ENCODE measurements around the gene CAMK1D.

CAMK1D gene

GRCh38 chr10:12375076-12375504, 25.7 kb downstream of the CAMK1D start:
- no peak for DNase-seq (ENCODE audit: low read depth, low spot score)

DNA sequence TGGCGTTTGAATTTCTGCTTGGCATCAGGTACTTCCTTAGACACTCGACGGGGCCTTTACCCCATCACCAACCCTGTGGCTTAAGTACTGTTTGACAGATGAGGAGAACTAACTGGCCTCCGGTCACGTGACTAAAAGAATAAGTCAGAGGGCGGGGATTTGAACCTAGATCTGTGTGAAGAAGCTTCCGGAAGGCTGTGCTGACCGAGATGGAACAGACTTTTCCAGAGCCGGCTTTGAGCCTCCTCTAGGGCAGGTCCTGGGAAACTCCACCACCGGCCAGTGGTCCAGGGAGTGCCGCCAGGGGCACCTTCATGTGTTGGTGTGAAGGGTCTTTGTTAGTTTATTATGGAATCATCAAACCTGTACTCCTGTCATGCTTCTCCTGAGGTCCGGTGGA, 26.9 kb downstream of the CAMK1D start:
- no peak for DNase-seq (ENCODE audit: low read depth, low spot score)

GRCh38 chr10:12377658-12378290, 28.4 kb downstream of the CAMK1D start:
- DNase-seq (ENCODE audit: low read depth, low spot score), result no peak

DNA sequence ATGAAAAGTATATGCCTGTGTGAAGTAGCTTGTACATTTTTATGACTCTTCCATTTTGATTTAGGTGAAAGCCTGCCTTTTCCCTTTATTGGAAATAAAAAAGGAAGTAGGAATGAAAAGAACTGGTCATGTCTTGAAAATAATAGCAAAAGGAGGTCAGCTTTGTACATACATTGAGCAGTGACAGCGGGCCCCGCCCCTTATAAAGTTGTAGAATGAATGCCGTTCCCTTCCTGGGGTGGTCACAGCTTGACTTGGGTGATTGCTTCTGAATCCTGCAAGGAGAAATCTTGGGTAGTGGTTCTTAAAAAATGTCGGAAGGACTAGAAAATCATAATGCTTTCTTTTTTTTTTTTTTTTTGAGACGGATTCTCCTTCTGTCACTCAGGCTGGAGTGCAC, 31.7 kb downstream of the CAMK1D start:
- DNase-seq (ENCODE audit: low read depth, low spot score), result no peak

DNA sequence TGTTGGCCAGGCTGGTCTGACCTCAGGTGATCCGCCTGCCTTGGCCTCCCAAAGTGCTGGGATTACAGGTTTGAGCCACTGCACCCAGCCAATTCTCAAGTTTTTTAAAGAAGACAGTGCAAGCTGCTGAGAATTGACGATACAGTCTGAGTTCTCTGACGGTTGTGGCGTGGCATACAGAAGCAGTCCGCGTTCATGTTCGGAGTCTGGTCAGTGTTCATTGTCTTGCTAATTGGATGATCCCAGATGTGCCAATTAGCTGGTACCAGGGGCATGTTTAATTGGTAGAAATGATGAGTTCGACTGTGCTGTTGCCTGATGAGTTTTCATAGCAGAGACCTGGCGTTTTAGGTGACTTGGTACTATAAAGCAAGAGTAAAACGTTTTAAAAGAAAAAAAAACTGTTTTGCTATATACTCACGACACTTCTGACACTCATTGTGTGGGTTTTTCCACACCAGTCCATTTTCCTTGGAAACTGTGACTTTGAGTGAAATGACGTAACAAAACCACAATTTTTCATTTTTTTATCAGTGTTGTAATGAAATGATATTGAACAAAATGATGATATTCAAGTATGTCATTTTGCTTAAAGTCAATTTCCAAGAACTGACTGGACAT, 32.3 kb downstream of the CAMK1D start:
- DNase-seq (ENCODE audit: low read depth, low spot score), result no peak

DNA sequence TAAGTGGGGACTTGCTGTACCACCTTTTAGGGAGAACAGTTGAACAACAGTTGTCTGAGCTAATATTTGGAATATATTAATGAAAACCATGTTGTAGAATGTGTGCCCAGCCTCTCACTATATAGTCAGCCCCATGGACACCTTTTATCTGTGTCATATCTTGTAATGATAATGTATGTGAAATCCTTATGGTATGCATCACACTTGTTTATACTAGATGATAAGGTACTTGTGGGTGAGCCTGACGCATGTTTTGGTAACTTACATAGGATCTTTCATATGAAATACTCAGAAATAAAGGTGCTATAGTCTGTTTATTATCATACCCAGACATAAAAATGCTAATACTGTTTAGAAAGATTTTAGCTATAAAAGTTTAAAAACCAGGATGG, 32.8 kb downstream of the CAMK1D start:
- DNase-seq (ENCODE audit: low read depth, low spot score), result no peak

- no peak for DNase-seq (ENCODE audit: low read depth, low spot score)
These were observed 33.7 kb downstream of the CAMK1D start for GRCh38 chr10:12382956-12383531.

DNA sequence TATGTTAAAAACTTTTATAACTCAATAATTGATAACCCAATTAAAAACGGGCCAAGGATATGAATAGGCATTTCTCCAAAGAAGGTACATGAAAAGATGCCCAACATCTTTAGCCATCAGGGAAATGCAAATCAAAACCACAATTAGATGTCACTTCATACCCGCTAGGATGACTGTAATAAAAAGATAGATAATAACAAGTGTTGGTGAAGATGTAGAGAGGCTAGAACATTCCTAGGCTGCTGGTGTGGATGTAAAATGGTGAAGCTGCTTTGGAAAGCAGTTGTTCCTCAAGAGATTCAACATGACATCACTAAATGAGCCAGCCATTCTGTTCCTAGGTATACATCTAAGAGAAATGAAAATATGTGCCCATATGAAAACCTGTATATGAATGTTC, 35.6 kb downstream of the CAMK1D start:
- DNase-seq (ENCODE audit: low read depth, low spot score), result no peak

DNA sequence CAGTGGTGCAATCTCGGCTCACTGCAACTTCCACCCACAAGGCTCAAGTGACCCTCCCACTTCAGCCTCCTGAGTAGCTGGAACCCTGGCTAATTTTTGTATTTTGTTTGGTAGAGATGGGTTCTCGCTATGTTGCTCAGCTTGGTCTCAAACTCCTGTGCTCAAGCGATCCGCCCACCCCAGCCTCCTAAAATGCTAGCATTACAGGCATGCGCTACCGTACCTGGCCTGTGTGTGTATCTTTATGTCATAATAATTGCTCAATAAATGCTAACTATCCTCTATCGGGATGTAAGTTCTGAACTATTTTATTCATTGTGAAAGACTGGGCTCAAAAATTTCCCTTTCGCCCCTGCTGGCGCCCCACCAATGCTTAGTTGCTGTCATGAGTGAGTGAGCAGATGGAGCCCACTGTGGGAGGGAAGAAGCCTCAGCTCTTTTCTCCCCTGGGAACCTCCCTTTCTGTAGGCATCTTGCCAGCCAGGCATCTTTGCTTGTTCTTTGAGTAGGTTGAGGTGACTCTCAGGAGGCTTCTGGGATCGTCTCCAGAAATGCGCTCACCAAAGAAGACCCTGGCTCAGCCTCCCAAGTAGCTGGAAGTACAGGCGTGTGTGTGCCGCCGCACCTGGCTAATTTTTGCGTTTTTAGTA, 38.3 kb downstream of the CAMK1D start:
- no peak for DNase-seq (ENCODE audit: low read depth, low spot score)

DNA sequence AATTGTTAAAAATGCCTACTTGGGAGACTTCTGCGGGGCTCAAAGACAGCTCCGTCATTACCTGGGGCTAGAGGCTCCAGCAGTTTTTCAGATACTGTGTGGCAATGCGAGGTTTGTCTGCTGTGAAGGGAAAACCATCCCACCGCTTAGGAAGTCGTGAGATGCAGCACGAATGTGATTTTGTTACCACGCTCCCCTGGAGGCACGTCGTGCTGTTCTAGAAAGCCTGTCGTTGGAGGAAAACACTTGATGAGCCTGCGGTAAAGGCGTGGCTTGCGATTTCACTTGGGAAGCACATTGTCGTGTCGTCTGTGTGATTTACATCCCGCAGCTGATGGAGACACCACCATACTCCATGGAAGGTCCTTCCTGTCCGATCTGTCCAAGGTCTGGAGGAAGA, 39.3 kb downstream of the CAMK1D start:
- DNase-seq (ENCODE audit: low read depth, low spot score), result no peak

- DNase-seq (ENCODE audit: low read depth, low spot score), result no peak
These were observed 39.9 kb downstream of the CAMK1D start for GRCh38 chr10:12389154-12389734.

DNA sequence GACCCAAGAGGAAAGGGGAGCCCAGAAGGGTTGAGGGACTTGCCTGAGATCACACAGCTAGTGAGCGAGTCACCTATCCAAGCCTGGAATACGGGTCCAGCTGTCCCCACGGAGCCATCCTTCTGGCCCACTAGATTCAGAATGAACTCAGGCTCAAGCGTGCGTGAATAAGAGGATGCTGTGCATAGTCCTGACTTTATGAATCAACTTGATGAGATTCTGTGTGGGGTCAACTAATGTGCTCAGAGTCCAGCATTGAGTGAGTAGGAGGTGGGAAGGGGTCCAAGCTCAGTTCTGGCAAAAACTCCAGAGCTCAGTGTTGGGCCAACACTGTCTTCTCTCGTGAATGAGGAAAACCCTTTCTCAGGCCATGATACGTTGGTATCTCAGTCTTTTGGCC, 41.4 kb downstream of the CAMK1D start:
- no peak for DNase-seq (ENCODE audit: low read depth, low spot score)

- no peak for DNase-seq (ENCODE audit: low read depth, low spot score)
These were observed 41.9 kb downstream of the CAMK1D start for GRCh38 chr10:12391206-12391605.

DNA sequence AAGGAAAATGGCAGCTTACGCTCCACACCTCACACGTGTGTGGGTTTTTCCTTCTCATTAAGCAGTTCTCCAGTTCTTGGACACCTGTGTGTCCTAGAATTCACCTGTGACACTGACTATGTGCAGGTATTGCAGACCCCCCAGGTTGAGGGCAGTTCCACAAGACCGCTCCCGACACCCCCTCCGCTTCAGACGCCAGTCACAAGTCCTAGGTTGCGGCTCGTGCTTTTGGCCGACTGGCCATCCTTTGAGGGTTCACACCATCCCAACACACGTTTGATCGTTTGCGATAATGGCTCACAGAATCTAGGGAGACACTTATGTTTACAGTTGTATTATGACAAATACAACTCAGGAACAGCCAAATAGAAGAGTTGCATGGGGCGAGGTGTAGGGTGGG, 44.5 kb downstream of the CAMK1D start:
- no peak for DNase-seq (ENCODE audit: low read depth, low spot score)

DNA sequence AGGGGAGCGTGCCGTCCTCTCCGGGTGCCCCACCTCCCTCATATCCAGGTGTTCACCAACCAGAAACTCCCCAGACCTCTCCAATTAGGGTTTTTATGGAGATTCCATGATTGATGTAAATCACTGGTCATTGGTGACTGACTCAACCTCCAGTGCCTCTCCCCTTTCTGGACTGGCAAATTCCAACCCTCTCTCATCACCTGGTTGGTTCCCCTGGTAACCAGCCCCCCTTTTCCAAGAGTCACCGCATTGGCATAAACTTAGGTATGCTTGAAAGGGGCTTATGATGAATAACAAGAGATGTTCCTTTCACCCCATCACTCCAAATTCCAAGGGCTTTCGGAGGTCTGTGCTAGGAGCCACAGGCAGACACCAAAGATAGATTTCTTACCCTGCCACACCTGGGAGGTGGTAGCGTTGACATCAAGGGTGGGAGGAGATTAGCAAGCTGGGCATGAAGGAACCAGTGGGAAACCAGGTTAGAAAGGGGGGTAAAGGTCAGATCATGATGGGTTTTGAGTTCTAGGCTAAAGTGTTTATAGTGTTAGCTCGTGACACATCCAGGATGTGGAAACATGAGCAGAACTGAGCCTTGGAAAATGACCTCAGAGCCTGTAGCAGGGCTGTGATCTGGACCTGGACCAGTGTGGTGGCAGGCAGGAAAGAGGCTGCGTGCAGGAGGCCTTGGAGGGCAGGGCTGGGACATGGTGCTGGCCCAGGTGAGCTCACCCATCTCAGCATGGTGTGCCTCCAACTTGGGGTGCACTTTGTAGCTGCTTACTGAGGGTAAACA, 45.1 kb downstream of the CAMK1D start:
- DNase-seq (ENCODE audit: low read depth, low spot score), result no peak

DNA sequence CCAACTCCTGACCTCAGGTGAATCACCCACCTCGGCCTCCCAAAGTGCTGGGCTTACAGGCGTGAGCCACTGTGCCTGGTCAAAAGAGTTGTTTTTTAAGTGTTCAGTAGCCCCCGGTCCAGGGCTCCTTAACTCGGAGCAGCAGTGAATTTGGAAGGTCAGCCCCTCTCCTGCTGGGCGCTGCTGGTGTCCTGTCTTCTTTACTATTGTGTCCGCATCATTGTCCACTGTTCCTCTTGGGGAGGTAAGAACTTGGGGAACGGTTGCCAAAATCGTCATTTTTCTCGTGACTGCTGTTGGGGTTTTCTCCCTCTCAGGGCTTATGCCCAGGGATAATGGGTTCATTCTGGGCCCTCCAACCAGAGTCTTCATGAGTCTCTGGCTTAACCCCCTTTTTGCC, 46.7 kb downstream of the CAMK1D start:
- DNase-seq (ENCODE audit: low read depth, low spot score), result no peak

DNA sequence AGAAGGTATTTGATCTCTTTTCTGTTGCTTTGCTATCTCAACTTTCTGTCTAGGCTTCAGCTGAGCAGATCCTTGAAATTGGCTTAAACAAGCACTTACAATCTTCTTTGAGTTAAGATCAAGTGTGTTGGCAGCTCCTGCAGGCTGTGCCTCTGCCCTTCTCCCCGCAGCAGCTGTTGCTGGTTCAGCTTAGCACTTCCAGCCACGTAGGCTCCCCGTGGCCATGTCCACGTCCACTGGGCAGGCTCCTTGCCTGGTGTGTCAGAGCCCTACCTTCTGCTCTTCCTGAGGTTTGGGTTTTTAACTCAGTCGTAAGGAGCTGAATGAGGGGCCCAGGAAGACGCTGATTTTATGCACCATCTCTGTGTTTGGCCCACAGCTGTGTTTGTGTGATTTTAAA, 47.2 kb downstream of the CAMK1D start:
- DNase-seq (ENCODE audit: low read depth, low spot score), result no peak

- no peak for DNase-seq (ENCODE audit: low read depth, low spot score)
These were observed 48.0 kb downstream of the CAMK1D start for GRCh38 chr10:12397147-12397896.

GRCh38 chr10:12397941-12398340, 48.6 kb downstream of the CAMK1D start:
- DNase-seq (ENCODE audit: low read depth, low spot score), result no peak

GRCh38 chr10:12400266-12400931, 51.1 kb downstream of the CAMK1D start:
- DNase-seq (ENCODE audit: low read depth, low spot score), result no peak

Data from iPS DF 19.7 (cell line).